Vagina (tissue), 2 donors: ENCODE results near the gene ARHGAP19. TPM values are rescaled to one million over a fixed set of nuclear protein-coding genes. Genes with fewer than 3 reads are reported as not detected.

Source experiments
- DNase-seq, 2 donors: peaks; one replicate each; pipeline ENCODE4 v3.0.0-alpha.2; 2017; ENCODE audit errors: extremely low spot score in 2 of 2
- H3K27ac ChIP-seq: fragments of 200-600 bp; sonication (generic); one replicate; pipeline ENCODE4 v1.5.1; 2019
- H3K27me3 ChIP-seq: fragments of 200-600 bp; sonication (generic); one replicate; pipeline ENCODE4 v1.5.1; 2019
- H3K36me3 ChIP-seq, 2 donors: fragments of 200-600 bp; sonication (generic); one replicate each; pipeline ENCODE4 v1.5.1; 2017 to 2019
- H3K4me1 ChIP-seq: fragments of 200-600 bp; sonication (generic); one replicate; pipeline ENCODE4 v1.5.1; 2019
- H3K4me3 ChIP-seq, 2 donors: fragments of 200-600 bp; sonication (generic); 1 replicate in 1 of 2; 2 replicates in 1 of 2; pipeline ENCODE4 v1.5.1; 2016 to 2019
- H3K9me3 ChIP-seq: fragments of 200-600 bp; sonication (generic); one replicate; pipeline ENCODE4 v1.5.1; 2019
- POLR2A ChIP-seq, 2 donors: fragments of 450-650 bp; IDR thresholded peaks; one replicate each; pipeline ENCODE4 v1.6.1; 2017; ENCODE audit warnings: antibody characterized with exemption in 2 of 2, mild to moderate bottlenecking in 2 of 2, moderate library complexity in 2 of 2
- POLR2AphosphoS5 ChIP-seq, 2 donors: sonication (generic); formaldehyde crosslinking; IDR thresholded peaks; one replicate each; pipeline ENCODE4 v1.9.0; 2017; ENCODE audit warnings: antibody characterized with exemption in 2 of 2, mild to moderate bottlenecking in 2 of 2, low read depth in 1 of 2; ENCODE audit not compliant: insufficient read depth in 1 of 2
- intact Hi-C: fragments of 100-400 bp; cut with DNase I; formaldehyde crosslinking; loops from one replicate; pipeline ENCODE4 v1.15.1; 2023
- total RNA-seq: library from RNA; depleted of rRNA; stranded (reverse); fragments of >200 nt; gene quantifications from one replicate; pipeline ENCODE4 v1.2.3, GENCODE V29; 2016
- TF ChIP-seq, protein P1 (sequence below), 3 experiments: fragments of 450-650 bp in 2 of 3; fragments of 200-600 bp in 1 of 3; sonication (generic) in 1 of 3; IDR thresholded peaks; one replicate each; pipeline ENCODE4 v1.5.1; 2017 to 2019; ENCODE audit warnings: antibody characterized with exemption in 3 of 3, mild to moderate bottlenecking in 2 of 3, moderate library complexity in 2 of 3

ARHGAP19 gene
- total RNA-seq, 1 donor from 2014 or later, result 3.9 TPM

DNA sequence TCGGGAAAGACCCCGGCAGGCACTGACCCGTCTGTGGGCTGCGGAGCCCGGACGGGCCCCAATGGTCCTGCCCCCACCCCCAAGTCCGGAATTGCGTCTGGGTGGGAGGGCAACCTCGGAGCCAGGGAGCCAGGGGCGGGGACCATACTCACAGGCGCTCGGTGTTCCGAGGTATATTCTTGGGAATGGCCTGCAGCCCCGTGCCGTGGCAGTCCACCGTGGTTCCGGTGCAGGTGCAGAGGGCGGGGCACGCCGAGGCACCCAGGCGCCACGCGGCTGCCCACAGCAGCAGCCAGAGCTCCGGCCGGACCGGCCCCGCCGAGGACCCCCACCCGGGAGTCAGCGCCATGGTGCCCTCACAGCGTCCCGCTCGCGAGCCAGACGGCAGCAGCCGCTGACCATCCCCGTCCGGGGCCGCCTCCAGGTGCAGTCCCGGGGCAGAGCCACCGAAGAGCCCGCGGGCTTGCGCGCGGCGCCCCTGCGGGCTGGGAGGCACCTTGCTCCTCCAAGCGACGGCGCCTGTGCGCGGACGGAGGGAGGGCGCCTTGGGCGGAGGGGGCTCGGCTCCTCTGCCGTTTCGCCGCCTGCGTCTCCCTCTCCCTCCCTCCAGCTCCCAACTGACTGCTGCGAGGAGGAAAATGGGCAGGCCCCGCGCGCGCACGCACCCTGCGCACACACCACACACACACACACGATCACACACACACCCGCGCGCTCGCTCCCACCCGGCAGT lies 106.9 kb downstream of the ARHGAP19 start, which contains the start of gene SLIT1:
Gene SLIT1, minus strand, starts transcription at position 634 of the 733 bp plus-strand sequence. Its CDS starts 285 bp downstream, at position 349.
- Histone ChIP-seq H3K9me3 (no peaks in the 10 kb centered on the region), H3K36me3 (no peaks in the 10 kb centered on the region), H3K27me3 (peaks cover 7% of the 10 kb centered on the region), H3K27ac (no peak within 1 kb of the TSS), H3K4me3 (peak within 1 kb of the TSS; percentile 21 to 33), H3K4me1 (peaks cover 15% of the 10 kb centered on the region)
- DNase-seq, result no peak
- intact Hi-C loops, result no loop called here
- no peak for TF ChIP-seq POLR2AphosphoS5 (IDR thresholded peaks at IDR 0.05; ENCODE audit: insufficient read depth in 1 of 2, low read depth in 1 of 2)

- Histone ChIP-seq H3K4me3 (no peak overlapping the region), H3K27ac (no peak overlapping the region), H3K27me3 (peaks cover 7% of the 10 kb centered on the region), H3K36me3 (no peaks in the 10 kb centered on the region), H3K9me3 (no peaks in the 10 kb centered on the region), H3K4me1 (peaks cover 15% of the 10 kb centered on the region)
- intact Hi-C loops, result no loop called here
- TF ChIP-seq POLR2A (IDR thresholded peaks at IDR 0.05) (no peak), POLR2AphosphoS5 (IDR thresholded peaks at IDR 0.05; ENCODE audit: insufficient read depth in 1 of 2, low read depth in 1 of 2) (no peak)
- TF ChIP-seq, protein P1, sequence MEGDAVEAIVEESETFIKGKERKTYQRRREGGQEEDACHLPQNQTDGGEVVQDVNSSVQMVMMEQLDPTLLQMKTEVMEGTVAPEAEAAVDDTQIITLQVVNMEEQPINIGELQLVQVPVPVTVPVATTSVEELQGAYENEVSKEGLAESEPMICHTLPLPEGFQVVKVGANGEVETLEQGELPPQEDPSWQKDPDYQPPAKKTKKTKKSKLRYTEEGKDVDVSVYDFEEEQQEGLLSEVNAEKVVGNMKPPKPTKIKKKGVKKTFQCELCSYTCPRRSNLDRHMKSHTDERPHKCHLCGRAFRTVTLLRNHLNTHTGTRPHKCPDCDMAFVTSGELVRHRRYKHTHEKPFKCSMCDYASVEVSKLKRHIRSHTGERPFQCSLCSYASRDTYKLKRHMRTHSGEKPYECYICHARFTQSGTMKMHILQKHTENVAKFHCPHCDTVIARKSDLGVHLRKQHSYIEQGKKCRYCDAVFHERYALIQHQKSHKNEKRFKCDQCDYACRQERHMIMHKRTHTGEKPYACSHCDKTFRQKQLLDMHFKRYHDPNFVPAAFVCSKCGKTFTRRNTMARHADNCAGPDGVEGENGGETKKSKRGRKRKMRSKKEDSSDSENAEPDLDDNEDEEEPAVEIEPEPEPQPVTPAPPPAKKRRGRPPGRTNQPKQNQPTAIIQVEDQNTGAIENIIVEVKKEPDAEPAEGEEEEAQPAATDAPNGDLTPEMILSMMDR (IDR thresholded peaks at IDR 0.05), result no peak
- DNase-seq, result no peak
These were observed 107.5 kb downstream of the ARHGAP19 start for GRCh38 chr10:97184971-97185325.

GRCh38 chr10:97183314-97183713 lies 109.1 kb downstream of the ARHGAP19 start:
- peaks cover 7% of the 10 kb centered on the region for H3K27me3 ChIP-seq
- no peaks in the 10 kb centered on the region for H3K9me3 ChIP-seq
- no peak for DNase-seq
- H3K4me3 ChIP-seq, result no peak overlapping the region
- peaks cover 15% of the 10 kb centered on the region for H3K4me1 ChIP-seq
- H3K27ac ChIP-seq, result no peak overlapping the region
- TF ChIP-seq POLR2AphosphoS5 (IDR thresholded peaks at IDR 0.05; ENCODE audit: insufficient read depth in 1 of 2, low read depth in 1 of 2), result no peak
- TF ChIP-seq, protein P1 (IDR thresholded peaks at IDR 0.05), result no peak
- TF ChIP-seq POLR2A (IDR thresholded peaks at IDR 0.05), result no peak
- no peaks in the 10 kb centered on the region for H3K36me3 ChIP-seq
- intact Hi-C loops, result no loop called here

GRCh38 chr10:97182288-97182990 lies 110.0 kb downstream of the ARHGAP19 start:
- Histone ChIP-seq H3K36me3 (no peaks in the 10 kb centered on the region), H3K4me3 (no peak overlapping the region), H3K27me3 (peaks cover 7% of the 10 kb centered on the region), H3K9me3 (no peaks in the 10 kb centered on the region), H3K27ac (no peak overlapping the region), H3K4me1 (peaks cover 15% of the 10 kb centered on the region)
- DNase-seq, result no peak
- TF ChIP-seq POLR2A (IDR thresholded peaks at IDR 0.05) (no peak), POLR2AphosphoS5 (IDR thresholded peaks at IDR 0.05; ENCODE audit: insufficient read depth in 1 of 2, low read depth in 1 of 2) (no peak)
- TF ChIP-seq, protein P1 (IDR thresholded peaks at IDR 0.05), result no peak
- intact Hi-C loops, result no loop called here

- no peak for DNase-seq
- intact Hi-C loops, result no loop called here
- peaks cover 12% of the 10 kb centered on the region for H3K4me1 ChIP-seq
- H3K4me3 ChIP-seq, result no peak overlapping the region
- no peaks in the 10 kb centered on the region for H3K36me3 ChIP-seq
- no peaks in the 10 kb centered on the region for H3K9me3 ChIP-seq
- H3K27ac ChIP-seq, result no peak overlapping the region
- H3K27me3 ChIP-seq, result peaks cover 7% of the 10 kb centered on the region
- TF ChIP-seq, protein P1 (IDR thresholded peaks at IDR 0.05), result no peak
- TF ChIP-seq POLR2A (IDR thresholded peaks at IDR 0.05) (no peak), POLR2AphosphoS5 (IDR thresholded peaks at IDR 0.05; ENCODE audit: insufficient read depth in 1 of 2, low read depth in 1 of 2) (no peak)
These were observed 111.5 kb downstream of the ARHGAP19 start for GRCh38 chr10:97180986-97181385.
